Panc1 (cell line): Measurements from ENCODE around the gene C12orf50. TPM values are rescaled to one million over a fixed set of nuclear protein-coding genes. Genes with fewer than 3 reads are reported as not detected.

ENCODE experiments used
- ATAC-seq: fragments of 200-7000 bp; cut with Tn5 transposase; 2 replicates; pipeline ENCODE4 v1.9.1; 2020; ENCODE audit warnings: mild to moderate bottlenecking, moderate library complexity
- BruUV-seq: library from RNA; stranded (reverse); fragments of 400-500 nt; replicated peaks from 2 replicates; lab custom pipeline; 2021; lab: Mats Ljungman, UMichigan
- CTCF ChIA-PET: fragments of 300-600 bp; sonication (Branson Sonifier 250); formaldehyde crosslinking; loops from one replicate; lab custom pipeline; 2022; ENCODE audit warnings: antibody characterized with exemption; lab: Charles Lee
- POLR2A ChIA-PET: fragments of 300-600 bp; sonication (Branson Sonifier 250); formaldehyde crosslinking; loops from one replicate; lab custom pipeline; 2022; ENCODE audit warnings: antibody characterized with exemption; lab: Charles Lee
- DNase-seq: peaks from one replicate; pipeline ENCODE4 v3.0.0-alpha.2; 2010; ENCODE audit warnings: low read depth, low spot score
- H3K27ac ChIP-seq: 2 replicates; pipeline ENCODE4 v1.5.1; 2011; ENCODE audit warnings: mild to moderate bottlenecking, low read length, inconsistent platforms
- H3K27me3 ChIP-seq: fragments of 200-500 bp; sonication (Bioruptor generic); 2 replicates; pipeline ENCODE4 v1.6.0; 2014; ENCODE audit warnings: low read length, inconsistent platforms; ENCODE audit not compliant: control insufficient read depth, insufficient read depth
- H3K36me3 ChIP-seq: fragments of 200-500 bp; sonication (Bioruptor generic); 2 replicates; pipeline ENCODE4 v1.5.1; 2014; ENCODE audit warnings: inconsistent platforms, mild to moderate bottlenecking, low read length, moderate library complexity; ENCODE audit not compliant: control insufficient read depth, insufficient read depth
- H3K4me1 ChIP-seq: 2 replicates; pipeline ENCODE4 v1.5.1; 2011; ENCODE audit warnings: inconsistent platforms, mild to moderate bottlenecking, low read length, moderate library complexity; ENCODE audit not compliant: control insufficient read depth, insufficient read depth
- H3K4me3 ChIP-seq, 2 experiments: 2 replicates each; pipeline ENCODE4 v1.5.1; 2011 to 2012; ENCODE audit warnings: low read depth in 2 of 2, low read length in 2 of 2, mild to moderate bottlenecking in 2 of 2, inconsistent platforms in 1 of 2, moderate library complexity in 1 of 2
- H3K9me3 ChIP-seq: fragments of 200-500 bp; sonication (Bioruptor generic); 2 replicates; pipeline ENCODE4 v1.5.1; 2014; ENCODE audit warnings: low read depth, mild to moderate bottlenecking, inconsistent platforms, low read length, moderate library complexity; ENCODE audit not compliant: control insufficient read depth, insufficient read depth
- CTCF ChIP-seq: fragments of 450-650 bp; IDR thresholded peaks from 2 replicates; pipeline ENCODE4 v1.5.1; 2017; ENCODE audit warnings: mild to moderate bottlenecking
- POLR2AphosphoS5 ChIP-seq: IDR thresholded peaks from 2 replicates; pipeline ENCODE4 v1.6.1; 2012; ENCODE audit warnings: mild to moderate bottlenecking, low read depth, low read length, moderate library complexity
- REST ChIP-seq, 2 experiments: IDR thresholded peaks; 2 replicates each; pipeline ENCODE4 v1.6.1; 2011 to 2012; ENCODE audit warnings: low read depth in 2 of 2, control low read depth in 1 of 2, low read length in 1 of 2, mild to moderate bottlenecking in 1 of 2, moderate library complexity in 1 of 2; ENCODE audit not compliant: insufficient read depth in 1 of 2
- SIN3A ChIP-seq: IDR thresholded peaks from 2 replicates; pipeline ENCODE4 v1.6.1; 2012; ENCODE audit warnings: low read depth, mild to moderate bottlenecking, low read length, moderate library complexity, borderline replicate concordance; ENCODE audit not compliant: insufficient read depth
- TCF7L2 ChIP-seq: IDR thresholded peaks from 2 replicates; pipeline ENCODE4 v1.6.1; 2011; ENCODE audit warnings: mild to moderate bottlenecking, low read depth, low read length, inconsistent platforms
- in situ Hi-C: cut with HindIII; loops from 2 replicates; pipeline ENCODE4 v1.10.0; 2016; ENCODE audit warnings: low sequenced_read_pairs, low pct_unique_long_range_greater_than_20kb
- intact Hi-C: fragments of 100-400 bp; cut with micrococcal nuclease; formaldehyde crosslinking; loops from one replicate; pipeline ENCODE4 v1.10.0; 2022; ENCODE audit not compliant: unreplicated experiment
- total RNA-seq: library from RNA; stranded (reverse); gene quantifications from one replicate; pipeline ENCODE4 v1.2.1, GENCODE V29; 2021; ENCODE audit not compliant: unreplicated experiment

Gene C12orf50
- total RNA-seq, 1 experiment from 2014 or later: not detected

GRCh38 chr12:87943023-87943422 is 86.2 kb downstream of the C12orf50 start:
- TF ChIP-seq REST (IDR thresholded peaks at IDR 0.05; ENCODE audit: insufficient read depth in 1 of 2, low read depth in 2 of 2, low read length in 1 of 2): no peak
- TF ChIP-seq TCF7L2: no peak
- TF ChIP-seq CTCF: no peak
- TF ChIP-seq POLR2AphosphoS5: no peak
- no peak for TF ChIP-seq SIN3A
- Histone ChIP-seq H3K27ac (no peak overlapping the region), H3K36me3 (no peaks in the 10 kb centered on the region), H3K9me3 (no peaks in the 10 kb centered on the region), H3K27me3 (no peaks in the 10 kb centered on the region), H3K4me1 (no peaks in the 10 kb centered on the region), H3K4me3 (no peak overlapping the region)
- DNase-seq (no peak), ATAC-seq (no peak)
- ChIA-PET POLR2A (no interaction called here), CTCF (no interaction called here)
- no TSS peak for BruUV-seq
- intact Hi-C loops: no loop called here
- in situ Hi-C loops: no loop called here

- ChIA-PET CTCF (no interaction called here), POLR2A (no interaction called here)
These were observed 90.0 kb downstream of the C12orf50 start for GRCh38 chr12:87939182-87939581.

More at GRCh38 chr12:87939182-87939581, 90.0 kb downstream of the C12orf50 start:
- DNase-seq (no peak), ATAC-seq (no peak)
- BruUV-seq: no TSS peak
- H3K27ac ChIP-seq: no peak overlapping the region
- no peak overlapping the region for H3K4me3 ChIP-seq
- TF ChIP-seq TCF7L2: no peak
- no peak for TF ChIP-seq REST (IDR thresholded peaks at IDR 0.05; ENCODE audit: insufficient read depth in 1 of 2, low read depth in 2 of 2, low read length in 1 of 2)
- TF ChIP-seq CTCF: no peak
- no peak for TF ChIP-seq POLR2AphosphoS5
- TF ChIP-seq SIN3A: no peak
- H3K36me3 ChIP-seq: no peaks in the 10 kb centered on the region
- H3K4me1 ChIP-seq: no peaks in the 10 kb centered on the region
- in situ Hi-C loops: no loop called here
- no peaks in the 10 kb centered on the region for H3K27me3 ChIP-seq
- H3K9me3 ChIP-seq: no peaks in the 10 kb centered on the region
- intact Hi-C loops: no loop called here
